ENCODE results near the gene EFHD1. TPM values are rescaled to one million over a fixed set of nuclear protein-coding genes. Genes with fewer than 3 reads are reported as not detected.
"Not testable (repeated sequence)": the region's sequence is repeated elsewhere in the genome, so short reads cannot be mapped to it uniquely, and the experiment has no call there.

The EFHD1 gene
- total RNA-seq, 1 experiment from 2014 or later = 3.7 TPM

- no peak for DNase-seq (ENCODE audit: low spot score)
Measured at GRCh38 chr2:232647261-232647660, 13.9 kb downstream of the EFHD1 start.

- DNase-seq (ENCODE audit: low spot score) = no peak
Measured at GRCh38 chr2:232649033-232649432, 15.6 kb downstream of the EFHD1 start.

DNA sequence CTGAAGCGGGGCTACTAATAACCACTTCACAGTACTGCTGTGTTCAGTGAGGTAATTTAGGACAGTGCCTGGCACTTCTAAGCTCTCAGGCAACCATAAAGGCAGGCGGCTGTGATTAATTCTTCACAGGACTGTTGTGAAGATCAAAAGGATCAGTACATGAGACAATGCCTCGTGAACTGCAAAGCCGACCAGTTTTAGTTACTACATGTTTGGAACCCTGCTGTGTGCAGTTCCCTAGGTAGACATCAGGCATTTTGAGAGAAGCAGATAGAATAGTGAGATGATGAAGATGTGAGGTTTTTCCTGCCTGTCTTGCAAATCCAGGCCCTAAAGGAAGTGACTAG lies 19.1 kb downstream of the EFHD1 start:
- DNase-seq (ENCODE audit: low spot score) = no peak

DNA sequence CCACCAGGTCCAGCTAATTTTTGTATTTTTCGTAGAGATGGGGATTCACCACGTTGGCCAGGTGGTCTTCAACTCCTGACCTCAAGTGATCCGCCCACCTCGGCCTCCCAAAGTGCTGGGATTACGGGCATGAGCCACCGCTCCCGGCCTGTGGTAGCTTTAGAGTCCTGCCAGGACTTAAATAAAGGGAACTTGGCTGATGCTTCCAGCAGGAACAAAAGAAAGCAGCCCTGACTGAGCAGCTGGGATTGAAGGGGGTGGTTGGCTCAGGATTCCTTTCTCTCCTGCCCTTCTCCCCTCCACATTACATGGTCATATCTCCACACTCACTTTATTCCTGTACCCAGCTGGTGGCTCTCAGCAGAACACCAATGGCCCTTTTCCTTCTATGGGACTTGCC lies 20.0 kb downstream of the EFHD1 start:
- no peak for DNase-seq (ENCODE audit: low spot score)

GRCh38 chr2:232655392-232655791 lies 22.0 kb downstream of the EFHD1 start:
- no peak for DNase-seq (ENCODE audit: low spot score)

DNA sequence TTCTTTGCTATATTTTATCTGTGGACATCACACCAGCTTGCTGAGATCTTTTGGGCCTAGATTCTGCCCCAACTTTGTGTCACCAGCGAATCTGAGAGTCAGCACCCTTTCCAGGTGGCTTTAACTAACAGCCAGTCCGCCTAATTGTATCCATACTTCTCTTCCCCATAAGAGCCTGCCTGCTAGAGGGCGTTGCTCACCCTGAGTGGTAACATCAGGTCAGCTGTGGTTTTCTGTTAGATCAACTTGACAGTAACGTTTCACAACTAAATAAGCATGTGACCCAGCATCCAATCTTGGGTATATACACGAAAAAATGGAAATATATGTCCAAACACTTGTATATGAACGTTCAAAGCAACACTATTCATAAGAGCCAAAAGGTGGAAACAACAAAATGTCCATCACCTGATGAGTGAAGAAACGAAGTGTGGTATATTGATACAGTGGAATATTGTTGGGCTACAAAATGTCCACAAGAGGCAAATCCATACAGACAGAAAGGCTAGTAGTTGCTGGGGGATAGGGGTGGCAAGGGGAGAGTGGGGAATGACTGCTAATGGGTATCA lies 24.9 kb downstream of the EFHD1 start:
- no peak for DNase-seq (ENCODE audit: low spot score)

GRCh38 chr2:232659359-232659758 lies 26.0 kb downstream of the EFHD1 start:
- no peak for DNase-seq (ENCODE audit: low spot score)

DNA sequence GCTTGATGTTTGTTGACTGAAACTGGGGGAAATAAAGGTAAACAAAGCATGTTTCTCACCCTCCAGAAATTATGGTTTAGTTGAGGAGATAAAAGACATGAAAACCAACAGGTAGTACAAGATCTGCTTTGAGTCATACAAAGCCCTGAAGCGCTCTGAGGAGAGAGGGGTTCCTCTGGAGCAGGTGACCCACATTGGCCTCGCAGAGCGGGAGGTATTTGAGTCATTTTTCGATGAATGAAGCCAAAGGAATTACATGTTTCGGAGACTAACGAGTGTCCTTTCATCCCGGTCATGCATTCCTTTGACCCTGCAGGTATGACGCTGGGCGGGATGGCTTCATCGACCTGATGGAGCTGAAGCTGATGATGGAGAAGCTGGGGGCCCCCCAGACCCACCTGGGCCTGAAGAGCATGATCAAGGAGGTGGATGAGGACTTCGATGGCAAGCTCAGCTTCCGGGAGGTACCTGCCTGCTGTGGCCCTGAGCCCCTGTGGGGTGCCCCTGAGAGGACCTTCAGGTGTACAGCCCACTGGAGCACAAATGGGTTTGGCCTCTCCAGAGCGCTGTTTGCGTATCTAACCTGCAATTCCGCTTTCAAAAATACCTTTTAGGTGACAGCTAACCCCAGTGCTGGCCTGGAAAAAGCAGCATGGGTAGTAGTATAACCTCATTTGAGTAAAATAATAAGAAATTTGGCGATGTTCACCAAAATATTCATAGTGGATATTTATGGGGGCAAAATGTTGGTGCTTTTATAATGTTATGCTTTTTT lies 29.3 kb downstream of the EFHD1 start:
- DNase-seq (ENCODE audit: low spot score) = no peak

DNA sequence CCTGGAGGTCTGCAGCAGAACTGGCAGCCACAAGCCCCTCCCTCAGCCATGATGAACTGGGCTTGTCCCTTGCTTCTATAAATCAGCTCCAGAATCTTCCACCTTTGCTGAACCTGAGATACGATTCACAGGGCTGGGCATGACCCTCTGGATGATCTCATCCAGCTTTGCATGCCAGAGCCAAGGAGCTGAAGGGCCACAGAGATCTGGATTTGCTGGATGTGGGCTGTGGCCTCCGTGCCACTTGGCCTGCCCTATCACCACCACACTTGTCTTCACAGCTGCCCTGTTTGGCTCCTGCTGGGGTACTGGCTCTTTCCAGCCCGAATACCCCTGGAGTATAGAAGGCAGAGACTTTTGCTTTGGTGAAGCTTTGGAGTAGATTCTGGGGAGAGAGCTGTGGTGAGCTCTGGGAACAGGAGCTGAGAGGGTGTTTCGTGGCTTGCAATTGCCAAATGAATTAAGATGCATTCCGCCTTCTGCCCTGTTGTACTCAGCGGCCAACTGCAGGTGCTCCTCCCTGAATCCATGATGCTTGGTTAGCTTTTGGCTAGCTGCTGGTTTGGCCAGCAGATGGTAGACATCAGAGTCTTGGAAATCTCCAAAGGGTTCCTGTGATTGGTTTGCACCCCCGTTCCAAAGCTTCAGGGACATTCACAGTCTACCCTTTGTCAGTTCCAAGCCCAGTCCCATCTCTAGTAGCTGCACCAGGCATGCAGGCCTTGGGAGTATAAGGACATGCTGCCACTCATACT lies 32.8 kb downstream of the EFHD1 start:
- no peak for DNase-seq (ENCODE audit: low spot score)

DNA sequence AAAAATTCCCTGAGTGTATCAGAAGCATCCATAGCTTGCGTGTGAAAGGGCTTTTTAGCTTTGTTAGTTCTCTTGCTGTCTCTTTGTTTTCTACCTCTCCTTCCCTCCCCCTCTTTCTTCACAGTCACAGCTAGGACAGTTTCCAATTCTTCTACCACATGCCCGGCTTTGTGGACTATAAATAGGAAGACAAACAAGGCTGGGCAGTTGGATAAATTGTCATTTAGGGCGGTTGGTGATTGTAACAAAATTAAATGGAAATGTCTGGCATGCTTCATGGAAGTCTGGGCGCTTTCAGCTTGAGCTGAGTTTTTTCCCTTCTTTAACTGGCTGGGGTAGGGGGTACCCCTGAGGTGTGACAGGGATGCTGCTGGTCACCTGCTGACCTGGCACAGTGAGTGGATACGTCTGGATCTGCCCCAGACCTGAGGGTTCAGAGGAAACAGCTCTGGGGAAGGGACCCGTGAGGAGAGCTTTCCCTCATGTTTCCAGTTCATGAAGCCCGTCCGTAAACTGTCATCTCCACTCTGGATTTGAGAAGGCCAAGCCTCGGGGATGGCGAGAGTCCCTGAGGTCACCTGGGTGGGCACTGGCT lies 34.7 kb downstream of the EFHD1 start:
- DNase-seq (ENCODE audit: low spot score) = no peak

DNA sequence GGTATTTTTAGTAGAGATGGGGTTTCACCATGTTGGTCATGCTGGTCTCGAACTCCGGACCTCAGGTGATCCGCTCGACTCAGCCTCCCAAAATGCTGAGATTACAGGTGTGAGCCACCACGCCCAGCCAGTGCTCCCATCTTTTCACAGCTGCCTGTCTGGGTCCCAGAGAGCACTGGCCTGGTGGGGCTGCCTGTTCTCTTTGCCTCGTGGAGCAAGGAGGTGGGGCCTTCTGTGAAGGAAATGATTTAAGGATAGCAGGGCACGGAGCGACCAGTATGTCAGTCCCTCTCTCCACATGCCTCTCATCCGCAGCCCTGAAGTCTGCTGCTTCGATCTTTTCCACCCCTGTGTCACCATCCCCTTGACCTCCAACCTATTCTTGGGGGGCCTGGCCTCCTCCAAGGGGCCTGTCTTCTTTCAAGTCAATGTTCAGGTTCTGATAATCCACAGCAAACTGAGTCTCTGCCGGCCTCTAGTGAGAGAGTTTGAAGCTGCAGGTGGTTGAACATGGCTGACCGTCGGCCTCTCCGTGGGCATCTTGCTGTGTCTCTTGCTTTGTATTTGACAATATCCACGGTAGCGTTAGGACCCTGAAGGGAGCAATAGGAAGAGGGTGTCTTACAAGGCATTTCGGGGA lies 35.5 kb downstream of the EFHD1 start:
- no peak for DNase-seq (ENCODE audit: low spot score)

DNA sequence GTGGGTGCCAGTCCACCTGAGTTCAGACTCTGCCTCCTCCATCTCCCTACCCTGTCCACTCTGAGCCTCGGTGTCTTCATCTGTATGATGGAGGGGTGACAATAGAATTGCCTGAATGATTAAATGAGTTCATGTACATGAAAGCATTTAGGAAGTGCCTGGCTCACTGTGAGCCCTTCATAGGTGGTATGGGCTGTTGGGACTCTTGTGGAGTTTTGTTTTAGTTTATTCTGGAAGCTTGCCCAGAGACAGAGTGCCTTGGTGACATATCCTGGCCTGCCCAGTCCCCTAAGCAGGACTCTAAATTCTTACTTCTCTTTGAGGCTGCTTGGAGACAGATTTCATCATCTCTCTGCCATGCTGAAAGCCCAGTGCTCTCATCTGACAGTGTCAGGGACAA lies 39.2 kb downstream of the EFHD1 start:
- peak; percentile 27 for DNase-seq (ENCODE audit: low spot score)

- DNase-seq (ENCODE audit: low spot score) = no peak
Measured at GRCh38 chr2:232674491-232674890, 41.1 kb downstream of the EFHD1 start.

DNA sequence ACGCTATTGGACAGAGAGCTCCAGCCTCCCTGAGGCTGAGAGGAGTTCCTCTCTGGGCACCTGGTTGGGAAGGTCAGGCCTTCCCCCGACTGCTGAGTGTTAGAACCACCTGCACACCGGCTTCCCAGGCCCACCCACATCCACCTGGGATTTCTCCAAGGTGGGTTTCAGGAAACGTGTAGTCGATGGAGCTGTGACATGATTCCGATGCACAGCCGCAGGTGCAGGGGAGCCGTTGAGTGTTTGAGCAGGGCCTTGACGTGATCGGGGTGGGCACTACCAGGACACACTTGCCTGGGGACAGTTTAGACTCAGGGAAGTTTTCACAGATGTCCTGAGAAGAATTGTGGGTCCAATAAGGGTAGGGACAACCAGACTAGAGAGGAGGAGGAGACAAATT lies 42.0 kb downstream of the EFHD1 start:
- DNase-seq (ENCODE audit: low spot score) = no peak

GRCh38 chr2:232680006-232680405 lies 46.6 kb downstream of the EFHD1 start:
- DNase-seq (ENCODE audit: low spot score) = no peak

DNA sequence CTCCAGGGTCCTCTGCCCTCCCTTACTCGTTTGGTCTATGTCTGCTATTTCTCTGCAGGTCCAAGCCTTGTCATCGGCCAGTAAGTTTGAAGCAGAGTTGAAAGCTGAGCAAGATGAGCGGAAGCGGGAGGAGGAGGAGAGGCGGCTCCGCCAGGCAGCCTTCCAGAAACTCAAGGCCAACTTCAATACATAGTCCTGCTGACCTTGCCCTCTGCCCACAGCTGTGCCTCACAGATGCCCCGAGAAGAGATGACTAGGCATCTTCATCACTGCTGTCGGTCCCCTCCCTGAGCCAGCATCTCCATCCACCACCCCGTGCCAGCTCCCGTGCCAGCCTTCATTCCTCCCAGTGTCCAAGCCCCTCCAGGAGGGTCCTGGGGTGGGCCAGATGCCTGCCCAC lies 48.1 kb downstream of the EFHD1 start:
- DNase-seq (ENCODE audit: low spot score) = no peak

DNA sequence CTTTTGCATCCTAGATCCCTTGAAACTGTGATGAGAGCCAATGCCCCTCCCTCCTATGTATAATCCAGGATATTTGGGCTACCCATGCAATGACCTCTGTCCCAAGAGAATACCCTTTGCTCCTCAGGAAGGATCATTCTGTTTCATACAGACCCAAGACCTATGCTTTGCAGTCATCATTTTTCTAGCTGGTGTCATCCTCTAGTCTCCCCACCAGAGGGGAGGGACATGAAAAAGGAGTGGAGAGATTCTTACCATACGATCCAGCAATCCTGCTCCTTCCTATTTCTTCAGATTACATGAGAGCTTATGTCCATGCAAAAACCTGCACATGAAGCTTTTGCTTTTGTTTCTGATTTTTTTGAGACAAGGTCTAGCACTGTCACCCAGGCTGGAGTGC lies 50.0 kb downstream of the EFHD1 start:
- no peak for DNase-seq (ENCODE audit: low spot score)

DNA sequence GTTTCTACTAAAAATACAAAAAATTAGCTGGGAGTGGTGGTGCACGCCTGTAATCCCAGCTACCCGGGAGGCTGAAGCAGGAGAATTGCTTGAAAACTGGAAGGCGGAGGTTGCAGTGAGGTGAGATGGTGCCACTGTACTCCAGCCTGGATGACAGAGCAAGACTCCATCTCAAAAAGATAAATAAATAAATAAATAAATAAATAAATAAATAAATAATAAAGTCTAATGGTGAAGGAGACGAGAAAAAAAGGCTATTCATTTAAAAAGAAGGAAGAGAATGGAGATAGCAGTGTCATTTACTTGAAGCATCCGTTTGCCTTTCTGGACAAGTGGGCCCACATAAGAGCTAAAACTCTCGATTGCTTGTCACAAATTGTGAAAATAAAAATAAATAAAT lies 52.0 kb downstream of the EFHD1 start:
- DNase-seq (ENCODE audit: low spot score) = not testable (repeated sequence)

- no peak for DNase-seq (ENCODE audit: low spot score)
Measured at GRCh38 chr2:232687382-232688160, 54.2 kb downstream of the EFHD1 start.

GRCh38 chr2:232688201-232688600 lies 54.8 kb downstream of the EFHD1 start:
- DNase-seq (ENCODE audit: low spot score) = no peak

GRCh38 chr2:232689152-232689910 lies 55.9 kb downstream of the EFHD1 start:
- DNase-seq (ENCODE audit: low spot score) = peak; percentile 36
